Measurements from ENCODE around the gene MYL7. TPM values are rescaled to one million over a fixed set of nuclear protein-coding genes. Genes with fewer than 3 reads are reported as not detected.

MYL7 gene
- total and polyA plus RNA-seq, 8 donors: 0.82 to 5.5 (median 1.2) TPM; not detected in 2

- Histone ChIP-seq H3K27me3 (no peaks in the 10 kb centered on the region), H3K27ac (no peak overlapping the region), H3K9me3 (no peaks in the 10 kb centered on the region), H3K4me1 (peaks cover 3 to 4% of the 10 kb centered on the region in 2 donors), H3K36me3 (no peaks in the 10 kb centered on the region), H3K4me3 (no peak overlapping the region)
- DNase-seq (peak in 1 of 4 donors; percentile 39), ATAC-seq (no peak)
- TF ChIP-seq CTCF (IDR thresholded peaks at IDR 0.05): no peak
- intact Hi-C loops (cut with DNase I): no loop called here
Observed at GRCh38 chr7:44097064-44097932, 43.8 kb downstream of the MYL7 start.

- no peaks in the 10 kb centered on the region for H3K36me3 ChIP-seq
- peaks cover 3 to 4% of the 10 kb centered on the region in 2 donors for H3K4me1 ChIP-seq
- TF ChIP-seq CTCF (IDR thresholded peaks at IDR 0.05): no peak
- no peak overlapping the region for H3K27ac ChIP-seq
- no peak for ATAC-seq
- intact Hi-C loops (cut with DNase I): no loop called here
- H3K27me3 ChIP-seq: no peaks in the 10 kb centered on the region
- DNase-seq: peak in 1 of 4 donors; percentile 60
- H3K9me3 ChIP-seq: no peaks in the 10 kb centered on the region
- H3K4me3 ChIP-seq: no peak overlapping the region
Observed at GRCh38 chr7:44096326-44096881, 44.7 kb downstream of the MYL7 start.

- no peak for TF ChIP-seq CTCF (IDR thresholded peaks at IDR 0.05)
- Histone ChIP-seq H3K9me3 (no peaks in the 10 kb centered on the region), H3K27ac (no peak overlapping the region), H3K4me1 (peaks cover 3 to 4% of the 10 kb centered on the region in 2 donors), H3K27me3 (no peaks in the 10 kb centered on the region), H3K36me3 (no peaks in the 10 kb centered on the region), H3K4me3 (no peak overlapping the region)
- DNase-seq (peak in 1 of 4 donors; percentile 51), ATAC-seq (no peak)
- intact Hi-C loops (cut with DNase I): no loop called here
Observed at GRCh38 chr7:44095781-44096180, 45.4 kb downstream of the MYL7 start.

- intact Hi-C loops (cut with DNase I): no loop called here
- ATAC-seq: no peak
- peak in 1 of 4 donors; percentile 2 for DNase-seq
- H3K9me3 ChIP-seq: no peaks in the 10 kb centered on the region
- H3K27me3 ChIP-seq: no peaks in the 10 kb centered on the region
- no peaks in the 10 kb centered on the region for H3K36me3 ChIP-seq
- no peak overlapping the region for H3K4me3 ChIP-seq
- peaks cover 3 to 4% of the 10 kb centered on the region in 2 donors for H3K4me1 ChIP-seq
- no peak for TF ChIP-seq CTCF (IDR thresholded peaks at IDR 0.05)
- H3K27ac ChIP-seq: peak overlapping the region in 1 of 2 donors; percentile 56
Observed at GRCh38 chr7:44094883-44095592, 46.1 kb downstream of the MYL7 start.

- Histone ChIP-seq H3K36me3 (no peaks in the 10 kb centered on the region), H3K27ac (no peak overlapping the region), H3K9me3 (no peaks in the 10 kb centered on the region), H3K4me3 (no peak overlapping the region), H3K4me1 (peaks cover 3 to 4% of the 10 kb centered on the region in 2 donors), H3K27me3 (no peaks in the 10 kb centered on the region)
- ATAC-seq: no peak
- intact Hi-C loops (cut with DNase I): no loop called here
- no peak for TF ChIP-seq CTCF (IDR thresholded peaks at IDR 0.05)
- DNase-seq: no peak
Observed at GRCh38 chr7:44094365-44094764, 46.8 kb downstream of the MYL7 start.
